Erythroblast (primary cell): ENCODE data around the gene GALNT18.

Source experiments
- GATA1 ChIP-seq: IDR thresholded peaks from 2 replicates; pipeline ENCODE4 v1.6.1; 2011; ENCODE audit warnings: low read depth, mild to moderate bottlenecking, control low read depth, low read length, moderate library complexity
- POLR2A ChIP-seq: IDR thresholded peaks from 2 replicates; pipeline ENCODE4 v1.6.1; 2011; ENCODE audit warnings: mild to moderate bottlenecking, low read length

GRCh38 chr11:11439591-11439990, 182.2 kb downstream of the GALNT18 start:
- TF ChIP-seq POLR2A = no peak
- no peak for TF ChIP-seq GATA1
